ENCODE data around the gene ABCG4.
"Not testable (repeated sequence)": the region's sequence is repeated elsewhere in the genome, so short reads cannot be mapped to it uniquely, and the experiment has no call there.

ABCG4 gene

DNA sequence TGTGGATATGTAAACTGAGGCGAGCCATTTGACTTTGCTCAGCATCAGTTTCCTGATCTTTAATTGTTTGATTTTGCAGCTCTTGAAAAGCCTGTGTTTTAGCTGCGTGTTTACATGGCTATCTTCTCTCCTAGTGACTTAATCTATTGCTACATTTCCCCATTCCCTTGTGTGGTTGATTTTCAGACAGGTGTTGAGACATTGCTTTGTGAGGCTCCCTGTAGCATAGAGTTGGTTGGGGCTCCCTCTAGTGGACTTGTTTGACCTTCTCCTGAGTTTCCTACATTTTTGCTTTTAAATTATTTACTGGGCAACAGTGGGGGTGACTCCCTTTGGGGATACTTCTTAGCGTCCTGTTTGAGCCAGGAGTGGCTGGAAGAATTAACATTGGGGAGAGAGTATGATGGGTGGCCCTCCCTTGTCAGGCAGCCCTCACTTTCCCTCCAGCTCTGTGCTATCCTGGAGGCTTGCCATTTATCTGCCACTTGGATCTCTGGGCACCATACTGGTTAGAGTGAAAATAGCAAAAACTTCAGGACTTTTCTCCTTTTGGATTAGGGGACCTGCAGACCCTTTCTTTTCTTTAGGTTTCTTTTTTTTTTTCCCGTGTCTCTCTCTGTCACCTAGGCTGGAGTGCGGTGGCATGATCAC lies 48.1 kb downstream of the ABCG4 start:
- Mint-ChIP-seq H3K27me3 (no peaks in the 10 kb centered on the region), H3K9me3 (no peaks in the 10 kb centered on the region), H3K27ac (no peak overlapping the region), H3K4me1 (peaks cover 7% of the 10 kb centered on the region), H3K4me3 (no peak overlapping the region), H3K36me3 (no peaks in the 10 kb centered on the region)

DNA sequence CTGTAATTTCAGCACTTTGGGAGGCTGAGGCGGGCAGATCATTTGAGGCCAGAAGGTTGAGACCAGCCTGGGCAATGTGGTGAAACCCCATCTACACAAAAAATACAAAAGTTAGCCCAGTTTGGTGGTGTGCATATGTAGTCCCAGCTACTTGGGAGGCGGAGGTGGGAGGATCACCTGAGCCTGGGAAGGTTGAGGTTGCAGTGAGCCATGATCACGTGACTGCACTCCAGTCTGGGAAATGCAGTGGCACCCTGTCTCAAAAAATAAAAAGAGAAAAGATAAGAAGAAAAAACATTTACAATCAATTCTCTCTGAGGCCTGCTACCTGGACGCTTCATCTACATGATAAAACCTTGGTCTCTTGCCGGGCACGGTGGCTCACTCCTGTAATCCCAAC lies 50.1 kb downstream of the ABCG4 start:
- H3K27ac Mint-ChIP-seq: no peak overlapping the region
- no peaks in the 10 kb centered on the region for H3K9me3 Mint-ChIP-seq
- no peaks in the 10 kb centered on the region for H3K27me3 Mint-ChIP-seq
- H3K36me3 Mint-ChIP-seq: no peaks in the 10 kb centered on the region
- no peak overlapping the region for H3K4me3 Mint-ChIP-seq
- peaks cover 7% of the 10 kb centered on the region for H3K4me1 Mint-ChIP-seq

DNA sequence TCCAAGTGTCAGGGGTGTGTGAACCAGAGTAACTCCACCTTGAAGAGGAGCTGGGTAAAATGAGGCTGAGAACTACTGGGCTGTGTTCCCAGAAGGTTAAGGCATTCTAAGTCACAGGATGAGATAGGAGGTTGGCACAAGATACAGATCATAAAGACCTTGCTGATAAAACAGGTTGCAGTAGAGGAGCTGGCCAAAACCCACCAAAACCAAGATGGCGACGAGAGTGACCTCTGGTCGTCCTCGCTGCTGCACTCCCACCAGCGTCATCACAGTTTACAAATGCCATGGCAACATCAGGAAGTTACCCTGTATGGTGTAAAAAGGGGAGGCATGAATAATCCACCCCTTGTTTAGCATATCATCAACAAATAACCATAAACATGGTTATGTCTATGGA lies 52.4 kb downstream of the ABCG4 start:
- not testable (repeated sequence) for H3K27me3 Mint-ChIP-seq, H3K36me3 Mint-ChIP-seq, H3K4me3 Mint-ChIP-seq, H3K9me3 Mint-ChIP-seq, H3K27ac Mint-ChIP-seq
- H3K4me1 Mint-ChIP-seq: peaks cover 11% of the 10 kb centered on the region

DNA sequence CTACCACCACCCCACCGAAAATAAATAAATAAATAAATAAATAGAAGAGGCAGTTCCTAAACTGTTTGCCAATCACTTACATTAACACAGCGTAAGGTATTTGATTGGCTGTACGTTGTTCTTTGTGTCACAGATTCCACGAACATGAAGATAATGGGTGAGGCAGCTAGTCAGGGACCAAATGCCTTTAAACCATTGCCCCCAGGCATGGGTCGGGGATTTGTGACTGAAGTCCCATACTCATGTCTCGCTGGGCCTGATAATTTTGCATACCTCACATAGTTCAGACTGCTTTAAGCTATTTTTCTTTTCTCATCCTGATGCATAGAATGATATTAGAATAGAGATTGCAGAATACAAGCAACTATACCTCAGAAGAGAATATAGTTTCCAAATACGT lies 53.7 kb downstream of the ABCG4 start:
- Mint-ChIP-seq H3K4me1 (peaks cover 8% of the 10 kb centered on the region), H3K27me3 (no peaks in the 10 kb centered on the region), H3K36me3 (no peaks in the 10 kb centered on the region), H3K9me3 (no peaks in the 10 kb centered on the region), H3K4me3 (no peak overlapping the region), H3K27ac (no peak overlapping the region)

DNA sequence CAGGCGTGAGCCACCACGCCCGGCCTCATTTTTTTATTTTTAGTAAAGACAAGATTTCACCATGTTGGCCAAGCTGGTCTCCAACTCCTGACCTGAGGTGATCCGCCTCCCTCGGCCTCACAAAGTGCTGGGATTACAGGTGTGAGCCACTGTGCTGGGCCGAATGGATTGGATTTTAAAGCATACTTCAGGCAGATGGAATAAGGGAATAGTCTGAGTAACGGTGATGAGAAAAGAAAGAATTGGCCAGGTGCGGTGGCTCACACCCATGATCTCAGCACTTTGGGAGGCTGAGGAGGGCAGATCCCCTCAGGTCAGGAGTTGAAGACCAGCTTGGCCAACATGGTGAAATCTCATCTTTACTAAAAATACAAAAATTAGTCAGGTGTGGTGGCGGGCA lies 55.2 kb downstream of the ABCG4 start:
- Mint-ChIP-seq H3K9me3 (no peaks in the 10 kb centered on the region), H3K4me1 (peaks cover 20% of the 10 kb centered on the region), H3K4me3 (no peak overlapping the region), H3K27ac (no peak overlapping the region), H3K27me3 (no peaks in the 10 kb centered on the region), H3K36me3 (no peaks in the 10 kb centered on the region)

DNA sequence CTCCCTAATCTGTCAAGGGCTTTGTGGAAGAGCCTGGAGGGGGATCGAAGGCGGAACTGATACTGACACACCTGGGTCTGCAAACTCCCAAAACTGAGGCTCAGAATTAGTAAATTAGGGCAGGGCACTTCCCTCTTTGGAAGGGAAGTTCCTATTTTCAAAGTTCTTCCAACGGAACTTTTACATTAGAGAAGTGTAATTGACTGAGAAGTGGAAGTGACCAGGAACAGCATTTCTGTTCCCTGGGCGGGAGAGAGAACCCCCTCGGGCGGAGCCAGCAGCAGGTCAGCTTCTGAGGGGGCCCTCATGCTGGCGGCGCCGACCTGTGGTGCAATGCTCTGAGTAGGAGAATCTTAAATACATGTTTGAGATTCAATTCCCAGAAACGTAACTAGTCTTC lies 56.2 kb downstream of the ABCG4 start:
- no peaks in the 10 kb centered on the region for H3K9me3 Mint-ChIP-seq
- H3K4me3 Mint-ChIP-seq: peak overlapping the region; percentile 70
- no peaks in the 10 kb centered on the region for H3K36me3 Mint-ChIP-seq

DNA sequence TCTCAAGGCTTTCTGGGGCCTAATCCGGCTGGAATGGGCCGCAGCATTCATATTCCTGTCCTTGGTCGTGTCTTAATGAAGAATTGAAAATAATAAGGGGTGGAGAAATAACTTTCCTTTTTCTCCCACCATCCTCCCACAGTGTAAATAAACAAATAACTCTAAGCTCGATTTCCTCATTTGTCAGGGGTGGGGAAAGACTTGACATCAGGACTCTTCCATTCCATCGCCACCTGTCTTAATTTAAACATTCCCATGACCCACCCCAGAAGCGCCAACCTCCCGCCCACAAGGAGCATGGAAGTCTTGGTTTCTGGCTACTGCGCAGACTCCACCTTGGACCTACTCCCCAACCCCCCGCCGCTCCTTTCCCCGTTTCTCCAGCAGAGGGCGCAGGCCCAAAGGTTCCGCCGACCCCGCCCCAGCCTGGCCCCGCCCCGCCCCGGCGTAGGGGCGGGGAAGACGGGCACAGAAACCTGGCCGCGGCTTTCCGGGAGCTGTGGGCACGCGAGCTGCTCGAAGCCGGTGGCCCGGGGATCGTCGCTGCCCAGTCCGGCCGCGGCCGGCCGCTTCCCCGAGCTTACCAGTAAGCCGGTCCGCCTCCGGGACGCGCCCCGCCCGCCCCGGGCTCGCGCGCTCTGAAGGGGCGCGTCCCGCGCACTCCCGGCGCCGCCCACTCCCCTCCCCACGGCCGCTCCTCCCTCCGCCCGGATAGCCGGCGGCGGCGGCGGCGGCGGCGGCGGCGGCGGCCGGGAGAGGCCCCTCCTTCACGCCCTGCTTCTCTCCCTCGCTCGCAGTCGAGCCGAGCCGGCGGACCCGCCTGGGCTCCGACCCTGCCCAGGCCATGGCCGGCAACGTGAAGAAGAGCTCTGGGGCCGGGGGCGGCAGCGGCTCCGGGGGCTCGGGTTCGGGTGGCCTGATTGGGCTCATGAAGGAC lies 57.0 kb downstream of the ABCG4 start, which contains the start of gene CBL:
TSS of gene CBL (plus strand) at position 766 of the 937 bp plus-strand sequence. CDS start at position 845, 79 bp downstream.
- peaks cover 33% of the 10 kb centered on the region for H3K4me1 Mint-ChIP-seq
- no peaks in the 10 kb centered on the region for H3K9me3 Mint-ChIP-seq
- peak within 1 kb of the TSS; percentile 97 for H3K27ac Mint-ChIP-seq
- no peaks in the 10 kb centered on the region for H3K36me3 Mint-ChIP-seq
- H3K27me3 Mint-ChIP-seq: no peaks in the 10 kb centered on the region
- H3K4me3 Mint-ChIP-seq: peak within 1 kb of the TSS; percentile 99

More for the DNA sequence above, 56.2 kb downstream of the ABCG4 start:
- Mint-ChIP-seq H3K27me3 (no peaks in the 10 kb centered on the region), H3K4me1 (peaks cover 29% of the 10 kb centered on the region), H3K27ac (no peak overlapping the region)

DNA sequence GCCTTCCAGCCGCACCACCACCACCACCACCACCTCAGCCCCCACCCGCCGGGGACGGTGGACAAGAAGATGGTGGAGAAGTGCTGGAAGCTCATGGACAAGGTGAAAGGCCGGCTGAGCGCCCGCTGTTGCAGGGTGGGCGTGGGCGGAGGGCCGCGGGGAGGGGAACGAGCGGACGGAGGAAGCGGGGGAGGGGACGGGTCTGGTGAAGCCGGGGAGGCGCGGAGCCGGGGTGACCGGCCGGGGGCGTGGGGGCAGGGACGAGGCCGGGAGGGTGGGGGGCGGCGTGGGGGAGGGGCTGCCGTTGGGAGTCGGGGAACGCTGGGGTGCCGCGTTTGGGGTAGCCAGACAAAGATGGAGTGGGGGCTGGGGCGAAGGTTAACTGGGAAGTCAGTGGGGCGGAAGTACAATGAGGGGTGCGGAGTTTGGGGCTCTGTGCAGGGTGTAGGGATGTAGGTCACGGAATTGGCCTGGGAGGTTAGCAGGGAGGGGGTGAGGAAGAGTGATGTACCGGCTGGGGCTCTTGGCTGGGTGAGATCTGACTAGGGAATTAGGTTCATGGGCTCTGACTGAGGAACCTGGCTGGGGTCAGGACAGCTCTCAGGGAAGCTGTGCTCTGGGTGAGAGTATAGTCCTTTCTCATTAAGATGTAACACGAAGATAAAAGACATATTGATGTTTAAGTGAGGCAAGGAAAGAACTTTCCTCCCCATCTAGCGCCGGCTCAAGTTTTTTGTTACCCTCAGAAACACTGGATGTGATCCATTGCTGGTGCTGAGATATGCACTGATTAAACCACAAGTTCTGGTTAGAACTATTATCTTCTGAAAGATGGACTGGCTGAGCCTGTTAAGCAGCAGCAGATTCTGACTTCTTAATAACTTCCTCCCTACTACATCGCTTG lies 57.9 kb downstream of the ABCG4 start:
- Mint-ChIP-seq H3K4me1 (peaks cover 34% of the 10 kb centered on the region), H3K9me3 (no peaks in the 10 kb centered on the region), H3K36me3 (no peaks in the 10 kb centered on the region), H3K4me3 (peak overlapping the region; percentile 99), H3K27me3 (no peaks in the 10 kb centered on the region), H3K27ac (peak overlapping the region; percentile 97)

DNA sequence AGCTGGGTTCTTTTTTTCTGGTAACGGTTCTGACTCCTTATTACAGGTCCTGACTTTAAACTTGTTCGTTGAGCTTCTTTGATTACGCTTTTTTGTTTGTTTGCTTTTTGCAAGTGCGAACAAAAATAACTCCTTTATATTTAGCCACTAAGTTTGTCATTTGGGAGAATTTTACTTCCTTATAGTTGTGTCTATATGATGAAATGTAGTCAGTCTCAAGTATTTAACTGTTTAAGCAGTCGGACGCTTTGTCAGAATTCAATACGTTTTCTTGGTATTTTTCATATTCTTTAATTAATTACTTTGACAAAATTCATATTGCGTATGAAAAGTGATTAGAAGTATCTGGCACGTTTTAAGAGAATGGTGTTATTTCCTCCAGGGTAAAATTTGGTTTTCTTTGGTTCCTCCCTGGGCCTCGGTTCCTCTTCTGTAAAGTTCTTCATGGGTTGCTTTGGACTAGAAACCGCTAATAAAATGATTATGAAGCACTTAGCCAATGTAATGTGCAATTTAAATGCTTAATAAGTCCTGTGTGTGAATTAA lies 58.6 kb downstream of the ABCG4 start:
- Mint-ChIP-seq H3K4me1 (peaks cover 34% of the 10 kb centered on the region), H3K9me3 (no peaks in the 10 kb centered on the region), H3K4me3 (peak overlapping the region; percentile 99), H3K36me3 (no peaks in the 10 kb centered on the region), H3K27me3 (no peaks in the 10 kb centered on the region), H3K27ac (peak overlapping the region; percentile 97)

DNA sequence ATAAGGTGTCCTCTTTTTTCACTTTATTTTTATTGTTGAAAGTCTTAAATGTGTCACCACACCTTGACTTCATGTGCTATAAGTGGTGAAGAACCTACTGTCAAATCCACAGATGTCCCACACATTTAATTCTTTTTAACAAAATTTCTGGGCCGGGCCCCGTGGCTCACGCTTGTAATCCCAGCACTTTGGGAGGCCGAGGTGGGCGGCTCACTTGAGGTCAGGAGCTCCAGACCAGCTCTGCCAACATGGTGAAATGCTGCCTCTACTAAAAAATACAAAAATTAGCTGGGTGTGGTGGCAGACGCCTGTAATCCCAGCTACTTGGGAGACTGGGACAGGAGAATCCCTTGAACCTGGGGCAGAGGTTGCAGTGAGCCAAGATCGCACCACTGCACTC lies 60.3 kb downstream of the ABCG4 start:
- Mint-ChIP-seq H3K9me3 (no peaks in the 10 kb centered on the region), H3K27ac (no peak overlapping the region), H3K27me3 (no peaks in the 10 kb centered on the region), H3K4me3 (peak overlapping the region; percentile 36), H3K36me3 (no peaks in the 10 kb centered on the region), H3K4me1 (peaks cover 40% of the 10 kb centered on the region)

DNA sequence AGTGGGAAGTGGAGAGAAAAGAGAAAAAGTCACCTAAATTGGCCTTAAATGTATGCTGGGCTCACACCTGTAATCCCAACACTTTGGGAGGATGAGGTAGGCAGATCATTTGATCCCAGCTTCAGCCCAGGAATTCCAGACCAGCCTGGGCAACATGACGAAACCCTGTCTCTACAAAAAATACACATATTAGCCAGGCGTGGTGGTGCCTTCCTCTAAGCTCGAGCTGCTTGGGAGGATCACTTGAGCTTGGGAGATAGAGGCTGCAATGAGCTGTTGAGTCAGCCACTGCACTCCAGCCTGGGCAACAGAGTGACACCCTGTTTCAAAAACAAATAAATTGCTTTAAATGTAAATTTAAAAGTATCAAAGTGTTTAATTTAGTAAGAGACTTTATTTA lies 61.2 kb downstream of the ABCG4 start:
- no peaks in the 10 kb centered on the region for H3K36me3 Mint-ChIP-seq
- H3K27me3 Mint-ChIP-seq: no peaks in the 10 kb centered on the region
- H3K4me3 Mint-ChIP-seq: no peak overlapping the region
- H3K4me1 Mint-ChIP-seq: peaks cover 48% of the 10 kb centered on the region
- H3K9me3 Mint-ChIP-seq: no peaks in the 10 kb centered on the region
- peak overlapping the region; percentile 69 for H3K27ac Mint-ChIP-seq

Data from activated naive CD4-positive, alpha-beta T cell treated with anti-CD3 and anti-CD28 coated beads, Interleukin-2, amount 50 U/mL, for 24 hours (primary cell).